BJ (cell line): ENCODE results near the gene CACFD1. TPM values are rescaled to one million over a fixed set of nuclear protein-coding genes. Genes with fewer than 3 reads are reported as not detected.

ENCODE experiments used
- CTCF ChIA-PET: fragments of 350-600 bp; formaldehyde crosslinking; extraction: SDS; loops from one replicate; lab custom pipeline; 2021; ENCODE audit warnings: antibody characterized with exemption, inconsistent platforms; lab: Yijun Ruan, JAX
- POLR2A ChIA-PET: fragments of 300-600 bp; sonication (Branson Sonifier 250); formaldehyde crosslinking; extraction: SDS; loops from one replicate; lab custom pipeline; 2021; ENCODE audit warnings: antibody characterized with exemption; lab: Charles Lee
- DNase-seq: peaks from one replicate; pipeline ENCODE4 v3.0.0-alpha.2; 2011; ENCODE audit warnings: low read depth
- H3K27me3 ChIP-seq: 2 replicates; pipeline ENCODE4 v1.6.0; 2011; ENCODE audit warnings: low read length; ENCODE audit not compliant: control insufficient read depth, insufficient read depth
- H3K36me3 ChIP-seq: 2 replicates; pipeline ENCODE4 v1.5.1; 2011; ENCODE audit warnings: low read length; ENCODE audit not compliant: control insufficient read depth, insufficient read depth
- H3K4me3 ChIP-seq: 2 replicates; pipeline ENCODE4 v1.5.1; 2011; ENCODE audit warnings: low read depth, mild to moderate bottlenecking, control low read depth, low read length
- polyA plus RNA-seq: library from polyadenylated mRNA; depleted of rRNA; stranded (reverse); fragments of >200 nt; gene quantifications from 2 replicates; pipeline ENCODE4 v1.2.3, GENCODE V29; 2011
- TF ChIP-seq, protein P1 (sequence below): IDR thresholded peaks from 2 replicates; pipeline ENCODE4 v1.5.1; 2011; ENCODE audit warnings: low read depth, mild to moderate bottlenecking, control low read depth, inconsistent platforms, low read length, moderate library complexity; ENCODE audit not compliant: insufficient read depth

The CACFD1 gene
- polyA plus RNA-seq, 1 experiment, result 19.1 TPM

DNA sequence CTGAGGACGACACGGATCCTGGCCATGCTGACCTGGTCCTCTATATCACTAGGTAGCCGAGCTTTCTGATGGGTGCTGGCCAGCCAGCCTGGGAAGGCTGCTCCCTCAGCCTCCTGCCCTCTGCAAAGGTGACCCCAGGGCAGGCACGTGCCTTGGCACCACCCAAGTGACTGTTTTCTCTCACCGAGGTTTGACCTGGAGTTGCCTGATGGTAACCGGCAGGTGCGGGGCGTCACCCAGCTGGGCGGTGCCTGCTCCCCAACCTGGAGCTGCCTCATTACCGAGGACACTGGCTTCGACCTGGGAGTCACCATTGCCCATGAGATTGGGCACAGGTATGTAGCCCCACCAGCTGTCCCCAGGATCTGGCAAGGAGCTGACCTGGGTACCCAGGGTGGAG lies 33.8 kb upstream of the CACFD1 start:
- H3K4me3 ChIP-seq, result no peak overlapping the region
- CTCF ChIA-PET, result no interaction called here
- POLR2A ChIA-PET, result no interaction called here
- TF ChIP-seq, protein P1, sequence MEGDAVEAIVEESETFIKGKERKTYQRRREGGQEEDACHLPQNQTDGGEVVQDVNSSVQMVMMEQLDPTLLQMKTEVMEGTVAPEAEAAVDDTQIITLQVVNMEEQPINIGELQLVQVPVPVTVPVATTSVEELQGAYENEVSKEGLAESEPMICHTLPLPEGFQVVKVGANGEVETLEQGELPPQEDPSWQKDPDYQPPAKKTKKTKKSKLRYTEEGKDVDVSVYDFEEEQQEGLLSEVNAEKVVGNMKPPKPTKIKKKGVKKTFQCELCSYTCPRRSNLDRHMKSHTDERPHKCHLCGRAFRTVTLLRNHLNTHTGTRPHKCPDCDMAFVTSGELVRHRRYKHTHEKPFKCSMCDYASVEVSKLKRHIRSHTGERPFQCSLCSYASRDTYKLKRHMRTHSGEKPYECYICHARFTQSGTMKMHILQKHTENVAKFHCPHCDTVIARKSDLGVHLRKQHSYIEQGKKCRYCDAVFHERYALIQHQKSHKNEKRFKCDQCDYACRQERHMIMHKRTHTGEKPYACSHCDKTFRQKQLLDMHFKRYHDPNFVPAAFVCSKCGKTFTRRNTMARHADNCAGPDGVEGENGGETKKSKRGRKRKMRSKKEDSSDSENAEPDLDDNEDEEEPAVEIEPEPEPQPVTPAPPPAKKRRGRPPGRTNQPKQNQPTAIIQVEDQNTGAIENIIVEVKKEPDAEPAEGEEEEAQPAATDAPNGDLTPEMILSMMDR, result no peak
- H3K27me3 ChIP-seq, result peaks cover 9% of the 10 kb centered on the region
- no peaks in the 10 kb centered on the region for H3K36me3 ChIP-seq
- no peak for DNase-seq

DNA sequence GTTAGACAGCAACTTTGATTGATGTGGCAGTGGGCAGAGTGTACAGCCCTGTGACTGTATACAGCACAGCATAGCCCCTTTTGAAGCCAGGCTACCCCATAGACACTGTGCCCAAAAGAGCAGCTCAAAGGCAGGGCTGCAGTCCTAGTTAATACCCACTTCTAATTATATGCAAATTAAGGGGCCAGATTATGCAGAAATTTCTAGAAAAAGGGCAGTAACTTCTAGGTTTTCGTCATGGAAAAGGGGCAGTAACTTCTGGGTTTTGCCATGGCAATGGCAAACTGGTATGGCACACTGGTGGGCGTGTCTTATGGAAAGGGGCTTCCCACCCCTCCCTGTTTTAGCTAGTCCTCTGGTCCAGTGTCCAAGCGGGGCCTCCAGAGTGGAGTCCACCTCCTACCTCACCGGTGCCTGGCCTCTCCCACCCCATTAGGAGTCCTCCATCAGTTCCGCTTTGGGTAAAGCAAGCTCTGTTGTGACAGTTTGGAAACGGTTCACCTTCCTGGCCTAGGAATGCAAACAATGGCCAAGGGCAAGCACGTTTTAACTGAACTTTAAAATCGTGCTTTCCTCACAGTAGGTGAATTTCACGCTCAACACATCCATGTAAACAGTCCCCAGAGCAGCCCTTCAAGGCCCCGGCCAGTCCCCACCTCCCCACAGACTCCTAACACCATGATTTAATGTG lies 32.0 kb upstream of the CACFD1 start:
- no peak for DNase-seq
- Histone ChIP-seq H3K27me3 (peaks cover 9% of the 10 kb centered on the region), H3K4me3 (no peak overlapping the region), H3K36me3 (no peaks in the 10 kb centered on the region)
- POLR2A ChIA-PET, result interaction anchor here (0.5 kb wide), 1 partner anchor 32 kb away, joined by 11 read pairs; the partner anchor contains the start of gene CACFD1
- TF ChIP-seq, protein P1, result no peak
- CTCF ChIA-PET, result interaction anchor here (1.1 kb wide), 1 partner anchor 11 kb away, joined by 3 read pairs; no protein-coding TSS in a partner anchor

DNA sequence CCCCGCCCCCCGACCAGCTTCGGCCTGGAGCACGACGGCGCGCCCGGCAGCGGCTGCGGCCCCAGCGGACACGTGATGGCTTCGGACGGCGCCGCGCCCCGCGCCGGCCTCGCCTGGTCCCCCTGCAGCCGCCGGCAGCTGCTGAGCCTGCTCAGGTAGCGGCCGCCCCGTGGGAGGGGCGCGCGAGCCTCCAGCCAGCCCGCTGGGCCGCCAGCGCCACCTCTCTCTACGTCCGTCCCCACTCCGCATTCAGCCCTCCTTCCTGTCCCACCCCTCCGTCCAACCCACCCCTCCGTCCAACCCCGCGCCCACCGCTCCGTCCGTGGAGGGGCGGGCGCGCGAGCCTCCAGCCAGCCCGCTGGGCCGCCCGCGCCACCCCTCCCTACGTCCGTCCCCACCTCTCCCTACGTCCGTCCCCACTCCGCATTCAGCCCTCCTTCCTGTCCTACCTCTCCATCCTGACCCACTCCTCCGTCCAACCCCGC lies 31.1 kb upstream of the CACFD1 start:
- ChIA-PET POLR2A (interaction anchor here (0.5 kb wide), 1 partner anchor 31 kb away, joined by 11 read pairs; the partner anchor contains the start of gene CACFD1), CTCF (interaction anchor here (1.1 kb wide), 1 partner anchor 10 kb away, joined by 3 read pairs; no protein-coding TSS in a partner anchor)
- TF ChIP-seq, protein P1, result no peak
- no peak for DNase-seq
- Histone ChIP-seq H3K27me3 (peaks cover 9% of the 10 kb centered on the region), H3K4me3 (peak overlapping the region; percentile 25), H3K36me3 (no peaks in the 10 kb centered on the region)

DNA sequence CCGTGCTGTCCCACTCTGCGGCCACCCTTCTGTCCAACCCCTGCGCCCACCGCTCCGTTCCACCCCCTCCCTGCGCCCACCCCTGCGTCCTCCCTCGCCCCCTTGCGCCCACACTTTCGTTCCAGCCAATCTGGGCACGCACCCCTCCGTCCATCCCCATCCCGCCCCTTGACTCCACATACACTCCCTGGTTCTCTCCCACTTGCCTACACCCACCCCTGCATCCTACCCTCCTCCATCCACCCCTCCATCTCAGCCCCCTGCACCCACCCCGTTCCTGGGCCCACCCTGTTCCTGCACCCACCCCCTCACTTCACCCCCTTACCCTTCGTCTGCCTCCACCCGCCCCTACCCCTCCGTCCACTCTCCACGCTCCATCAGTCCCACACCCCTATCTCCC lies 30.6 kb upstream of the CACFD1 start:
- H3K27me3 ChIP-seq, result peaks cover 9% of the 10 kb centered on the region
- TF ChIP-seq, protein P1, result no peak
- ChIA-PET CTCF (no interaction called here), POLR2A (no interaction called here)
- no peak for DNase-seq
- H3K36me3 ChIP-seq, result no peaks in the 10 kb centered on the region
- H3K4me3 ChIP-seq, result no peak overlapping the region

DNA sequence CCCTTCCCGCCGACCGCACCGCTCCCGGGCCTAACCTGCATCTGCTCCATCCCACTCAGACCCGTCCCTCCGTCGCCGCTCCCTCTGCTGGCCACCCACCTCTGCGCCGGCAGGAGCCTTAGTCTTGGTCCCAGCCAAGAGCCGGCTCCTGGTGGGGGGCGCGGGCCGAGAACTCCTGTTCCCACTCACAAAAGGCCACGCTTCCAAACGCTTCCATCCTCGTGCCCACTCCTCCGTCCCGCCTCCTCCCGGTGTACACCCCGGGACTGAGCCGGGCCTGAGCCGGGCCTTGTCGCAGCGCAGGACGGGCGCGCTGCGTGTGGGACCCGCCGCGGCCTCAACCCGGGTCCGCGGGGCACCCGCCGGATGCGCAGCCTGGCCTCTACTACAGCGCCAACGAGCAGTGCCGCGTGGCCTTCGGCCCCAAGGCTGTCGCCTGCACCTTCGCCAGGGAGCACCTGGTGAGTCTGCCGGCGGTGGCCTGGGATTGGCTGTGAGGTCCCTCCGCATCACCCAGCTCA lies 30.1 kb upstream of the CACFD1 start:
- Histone ChIP-seq H3K36me3 (no peaks in the 10 kb centered on the region), H3K4me3 (no peak overlapping the region), H3K27me3 (peaks cover 9% of the 10 kb centered on the region)
- POLR2A ChIA-PET, result no interaction called here
- no peak for DNase-seq
- TF ChIP-seq, protein P1, result peak; percentile 56
- CTCF ChIA-PET, result no interaction called here
